GM20000 (cell line): Measurements from ENCODE around the gene NSMF.

Experiments
- DNase-seq: peaks from one replicate; pipeline ENCODE4 v3.0.0; 2012; ENCODE audit warnings: low spot score
- TF ChIP-seq, protein P1 (sequence below): IDR thresholded peaks from 2 replicates; pipeline ENCODE4 v1.5.1; 2012; ENCODE audit warnings: mild to moderate bottlenecking, control low read depth; ENCODE audit errors: extremely low read depth, missing control alignments

The NSMF gene

DNA sequence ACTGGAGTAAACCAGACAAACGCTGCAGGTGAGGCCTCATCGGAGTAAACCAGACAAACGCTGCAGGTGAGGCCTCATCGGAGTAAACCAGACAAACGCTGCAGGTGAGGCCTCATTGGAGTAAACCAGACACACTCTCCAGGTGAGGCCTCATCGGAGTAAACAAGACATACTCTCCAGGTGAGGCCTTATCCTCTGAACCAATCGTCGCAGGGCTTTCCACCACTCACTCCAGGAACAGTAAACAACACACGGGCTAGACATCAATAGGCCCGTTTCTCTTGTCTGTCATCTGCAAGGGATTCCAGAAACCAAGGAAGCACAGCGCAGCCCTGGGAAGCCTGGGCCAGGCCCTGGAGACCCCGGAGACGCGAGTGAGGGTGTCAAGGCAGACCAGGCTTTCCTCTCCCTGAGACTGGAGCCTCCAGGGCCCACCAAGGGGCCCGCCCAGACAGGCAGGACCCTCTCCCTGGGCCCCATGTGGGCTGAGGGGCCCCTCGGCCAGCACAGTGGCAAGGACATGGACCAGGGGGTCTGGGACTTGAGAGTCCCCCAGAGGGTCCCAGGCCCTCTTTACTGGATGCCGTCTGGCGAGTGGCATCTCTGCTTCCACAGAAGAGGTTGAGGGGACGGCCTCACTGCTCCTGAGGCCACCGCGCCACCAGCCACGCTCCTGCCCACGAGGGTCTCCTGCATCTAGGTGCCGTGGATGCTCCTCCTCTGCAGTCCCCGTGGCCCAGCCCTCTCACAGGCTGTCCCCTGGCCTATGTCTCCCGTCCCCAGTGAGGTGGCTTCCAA, 26.4 kb upstream of the NSMF start:
- DNase-seq, result no peak
- TF ChIP-seq, protein P1, sequence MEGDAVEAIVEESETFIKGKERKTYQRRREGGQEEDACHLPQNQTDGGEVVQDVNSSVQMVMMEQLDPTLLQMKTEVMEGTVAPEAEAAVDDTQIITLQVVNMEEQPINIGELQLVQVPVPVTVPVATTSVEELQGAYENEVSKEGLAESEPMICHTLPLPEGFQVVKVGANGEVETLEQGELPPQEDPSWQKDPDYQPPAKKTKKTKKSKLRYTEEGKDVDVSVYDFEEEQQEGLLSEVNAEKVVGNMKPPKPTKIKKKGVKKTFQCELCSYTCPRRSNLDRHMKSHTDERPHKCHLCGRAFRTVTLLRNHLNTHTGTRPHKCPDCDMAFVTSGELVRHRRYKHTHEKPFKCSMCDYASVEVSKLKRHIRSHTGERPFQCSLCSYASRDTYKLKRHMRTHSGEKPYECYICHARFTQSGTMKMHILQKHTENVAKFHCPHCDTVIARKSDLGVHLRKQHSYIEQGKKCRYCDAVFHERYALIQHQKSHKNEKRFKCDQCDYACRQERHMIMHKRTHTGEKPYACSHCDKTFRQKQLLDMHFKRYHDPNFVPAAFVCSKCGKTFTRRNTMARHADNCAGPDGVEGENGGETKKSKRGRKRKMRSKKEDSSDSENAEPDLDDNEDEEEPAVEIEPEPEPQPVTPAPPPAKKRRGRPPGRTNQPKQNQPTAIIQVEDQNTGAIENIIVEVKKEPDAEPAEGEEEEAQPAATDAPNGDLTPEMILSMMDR, result no peak

DNA sequence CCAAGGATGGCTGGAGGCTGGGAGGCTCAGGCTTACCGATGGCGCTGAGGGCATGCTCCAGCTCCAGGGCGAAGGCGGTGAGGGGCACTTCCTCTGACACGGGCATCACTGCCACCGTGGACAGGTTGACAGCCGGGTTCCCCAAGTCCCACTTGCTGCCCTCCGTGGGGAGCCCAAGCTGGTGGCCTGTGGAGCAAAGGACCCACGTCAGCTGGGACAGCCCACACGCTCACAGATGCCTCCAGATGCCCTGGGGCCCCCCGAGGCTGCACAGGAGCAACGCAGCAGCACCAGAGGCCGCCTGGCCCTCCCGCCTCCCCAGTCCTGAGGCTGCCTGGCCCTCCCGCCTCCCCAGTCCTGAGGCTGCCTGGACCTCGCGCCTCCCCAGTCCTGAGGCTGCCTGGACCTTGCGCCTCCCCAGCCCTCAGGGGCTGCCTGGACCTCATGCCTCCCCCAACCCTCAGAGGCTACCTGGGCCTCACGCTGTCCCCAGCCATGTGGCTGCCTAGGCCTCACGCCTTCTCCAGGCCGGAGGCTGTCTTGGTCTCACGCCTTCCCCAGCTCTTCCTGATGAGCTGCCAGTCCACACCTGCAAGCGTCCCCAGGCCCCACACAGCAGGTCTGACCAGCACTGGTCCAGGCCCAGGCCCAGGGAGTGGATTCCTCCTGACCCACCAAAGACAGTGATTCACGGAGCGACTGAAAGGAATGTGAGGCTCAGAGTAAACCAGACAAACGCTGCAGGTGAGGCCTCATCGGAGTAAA, 25.6 kb upstream of the NSMF start:
- TF ChIP-seq, protein P1, result no peak
- no peak for DNase-seq

DNA sequence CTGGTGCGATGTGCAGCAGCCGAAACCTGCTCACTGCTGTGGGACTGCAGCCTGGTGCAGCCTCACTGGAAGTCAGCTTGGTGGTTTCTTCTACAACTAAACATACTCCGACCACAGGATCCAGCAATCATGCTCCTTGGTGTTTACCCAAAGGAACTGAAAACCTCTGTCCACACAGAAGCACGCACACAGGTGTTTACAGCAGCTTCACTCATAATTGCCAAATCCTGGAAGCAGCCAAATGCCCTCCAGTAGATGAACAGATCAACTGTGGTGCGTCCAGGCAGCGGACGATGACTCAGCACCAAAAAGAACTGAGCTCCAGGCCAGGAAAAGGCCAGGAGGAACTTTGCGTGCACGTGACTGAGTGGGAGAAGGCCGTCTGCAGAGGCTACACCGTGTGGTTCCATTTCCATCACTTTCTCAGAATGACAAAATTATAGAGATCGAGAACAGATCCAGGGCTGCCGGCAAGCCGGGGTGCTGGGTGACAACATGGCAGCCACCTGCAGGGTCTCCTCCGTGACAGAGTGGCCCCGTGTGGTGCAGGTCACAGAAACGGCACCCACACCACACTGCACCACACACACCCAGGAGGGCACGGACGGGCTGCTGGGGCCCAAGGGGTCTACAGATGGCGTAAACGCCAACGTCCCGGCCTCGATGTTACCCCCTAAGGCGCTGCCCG, 23.1 kb upstream of the NSMF start:
- DNase-seq, result no peak
- TF ChIP-seq, protein P1, result no peak

DNA sequence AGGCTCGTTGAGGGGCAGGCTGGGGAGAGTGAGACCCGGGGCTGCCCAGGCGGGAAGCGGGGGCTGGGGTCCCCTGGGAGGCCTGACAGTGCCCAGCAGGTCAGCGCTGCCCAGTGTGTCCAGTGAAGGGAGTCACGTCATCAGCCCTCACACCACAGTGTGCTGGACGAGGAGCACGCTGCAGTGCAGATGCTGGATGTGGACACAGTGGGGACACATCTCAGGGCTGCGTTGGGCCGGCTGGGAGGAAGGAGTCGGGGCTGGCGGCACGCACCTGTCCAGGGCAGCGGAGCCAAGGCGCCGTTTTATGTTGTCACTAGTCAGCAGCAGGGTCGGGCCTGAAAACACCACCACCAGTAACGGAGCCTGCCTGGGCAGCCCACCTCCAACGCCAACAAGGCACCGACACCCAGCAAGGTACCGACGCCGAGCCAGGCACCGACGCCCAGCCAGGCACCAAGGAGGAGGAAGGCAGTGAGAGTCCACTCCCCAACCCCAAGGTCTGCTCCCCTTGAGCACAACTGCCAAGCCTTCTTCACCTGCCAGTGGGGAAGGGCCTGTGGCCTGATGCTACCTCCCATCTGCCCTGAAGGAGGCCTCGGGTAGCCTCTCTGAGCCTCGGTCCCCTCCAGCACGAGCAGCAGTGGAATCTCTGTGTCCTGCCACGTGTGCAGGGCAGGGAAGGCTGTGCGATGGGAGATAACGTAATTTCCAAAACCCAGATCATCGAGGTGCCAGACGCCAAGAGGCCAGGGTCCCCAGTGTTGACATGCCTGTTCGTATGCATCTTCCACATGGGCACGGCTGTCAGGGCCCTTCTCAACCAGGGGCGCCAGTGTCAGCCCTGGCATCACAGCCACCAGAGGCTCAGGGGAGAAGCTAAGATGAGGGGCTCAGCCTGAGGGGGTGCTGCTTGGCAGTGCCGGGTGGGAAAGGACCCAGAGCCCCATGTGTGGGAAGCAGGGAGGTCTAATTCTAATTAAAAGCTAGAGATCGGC, 21.9 kb upstream of the NSMF start:
- DNase-seq, result no peak
- TF ChIP-seq, protein P1, result no peak

DNA sequence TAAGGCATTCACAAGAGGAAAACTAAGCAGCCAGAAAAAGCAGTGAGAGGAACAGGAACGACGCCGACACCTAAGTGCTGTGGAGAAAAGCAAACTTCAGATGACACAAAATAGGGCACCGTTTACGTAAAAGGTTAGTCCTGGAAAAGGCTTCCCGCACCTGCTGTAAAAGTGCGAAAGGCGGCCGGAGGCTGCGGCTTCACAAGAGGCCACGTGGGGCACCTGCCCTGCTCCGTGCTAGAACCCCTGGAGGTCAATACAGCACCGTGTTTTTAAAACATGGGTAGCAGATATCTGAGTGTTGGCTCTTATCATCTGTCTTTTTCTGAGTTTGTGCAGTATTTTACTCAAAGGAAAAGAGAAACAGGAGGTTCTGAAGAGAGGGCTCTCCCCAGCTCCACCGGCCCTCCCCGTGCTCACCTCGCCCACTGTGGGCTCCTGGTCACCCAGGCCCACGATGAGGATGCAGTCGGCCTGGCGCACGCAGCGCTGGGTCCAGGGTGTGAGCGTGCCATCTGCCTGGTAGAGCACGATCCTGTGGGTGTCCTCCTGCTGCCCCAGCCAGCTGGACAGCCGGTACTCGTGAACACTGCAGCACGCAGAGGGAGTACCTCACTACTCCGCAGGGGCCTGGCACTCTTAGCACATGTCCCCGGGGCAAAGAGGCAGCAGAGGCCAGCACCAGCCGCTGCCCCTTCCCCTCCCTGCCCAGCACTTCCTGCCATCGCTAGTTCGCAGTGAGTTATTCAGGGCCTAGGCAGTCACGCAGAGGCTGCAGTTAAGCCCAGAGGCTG, 21.0 kb upstream of the NSMF start:
- DNase-seq, result no peak
- TF ChIP-seq, protein P1, result no peak
